ENCODE measurements around the gene L3HYPDH. TPM values are rescaled to one million over a fixed set of nuclear protein-coding genes. Genes with fewer than 3 reads are reported as not detected.

The L3HYPDH gene
- total RNA-seq, 1 donor from 2014 or later: 21.1 TPM

- no peak for DNase-seq (ENCODE audit: low read depth)
- Histone ChIP-seq H3K36me3 (ENCODE audit: control insufficient read depth, insufficient read depth, low read length) (no peaks in the 10 kb centered on the region), H3K27me3 (ENCODE audit: control insufficient read depth, insufficient read depth, low read length) (no peaks in the 10 kb centered on the region), H3K4me3 (ENCODE audit: low read depth, low read length) (no peak overlapping the region)
- TF ChIP-seq, protein P1, sequence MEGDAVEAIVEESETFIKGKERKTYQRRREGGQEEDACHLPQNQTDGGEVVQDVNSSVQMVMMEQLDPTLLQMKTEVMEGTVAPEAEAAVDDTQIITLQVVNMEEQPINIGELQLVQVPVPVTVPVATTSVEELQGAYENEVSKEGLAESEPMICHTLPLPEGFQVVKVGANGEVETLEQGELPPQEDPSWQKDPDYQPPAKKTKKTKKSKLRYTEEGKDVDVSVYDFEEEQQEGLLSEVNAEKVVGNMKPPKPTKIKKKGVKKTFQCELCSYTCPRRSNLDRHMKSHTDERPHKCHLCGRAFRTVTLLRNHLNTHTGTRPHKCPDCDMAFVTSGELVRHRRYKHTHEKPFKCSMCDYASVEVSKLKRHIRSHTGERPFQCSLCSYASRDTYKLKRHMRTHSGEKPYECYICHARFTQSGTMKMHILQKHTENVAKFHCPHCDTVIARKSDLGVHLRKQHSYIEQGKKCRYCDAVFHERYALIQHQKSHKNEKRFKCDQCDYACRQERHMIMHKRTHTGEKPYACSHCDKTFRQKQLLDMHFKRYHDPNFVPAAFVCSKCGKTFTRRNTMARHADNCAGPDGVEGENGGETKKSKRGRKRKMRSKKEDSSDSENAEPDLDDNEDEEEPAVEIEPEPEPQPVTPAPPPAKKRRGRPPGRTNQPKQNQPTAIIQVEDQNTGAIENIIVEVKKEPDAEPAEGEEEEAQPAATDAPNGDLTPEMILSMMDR (IDR thresholded peaks at IDR 0.05; ENCODE audit: insufficient read depth, low read length, poor library complexity, severe bottlenecking): peak; percentile 72
Observed at GRCh38 chr14:59511916-59512575, 27.8 kb upstream of the L3HYPDH start.

GRCh38 chr14:59510966-59511365 is 26.8 kb upstream of the L3HYPDH start:
- no peaks in the 10 kb centered on the region for H3K27me3 ChIP-seq (ENCODE audit: control insufficient read depth, insufficient read depth, low read length)
- DNase-seq (ENCODE audit: low read depth): no peak
- H3K4me3 ChIP-seq (ENCODE audit: low read depth, low read length): no peak overlapping the region
- H3K36me3 ChIP-seq (ENCODE audit: control insufficient read depth, insufficient read depth, low read length): no peaks in the 10 kb centered on the region
- TF ChIP-seq, protein P1 (IDR thresholded peaks at IDR 0.05; ENCODE audit: insufficient read depth, low read length, poor library complexity, severe bottlenecking): no peak

DNA sequence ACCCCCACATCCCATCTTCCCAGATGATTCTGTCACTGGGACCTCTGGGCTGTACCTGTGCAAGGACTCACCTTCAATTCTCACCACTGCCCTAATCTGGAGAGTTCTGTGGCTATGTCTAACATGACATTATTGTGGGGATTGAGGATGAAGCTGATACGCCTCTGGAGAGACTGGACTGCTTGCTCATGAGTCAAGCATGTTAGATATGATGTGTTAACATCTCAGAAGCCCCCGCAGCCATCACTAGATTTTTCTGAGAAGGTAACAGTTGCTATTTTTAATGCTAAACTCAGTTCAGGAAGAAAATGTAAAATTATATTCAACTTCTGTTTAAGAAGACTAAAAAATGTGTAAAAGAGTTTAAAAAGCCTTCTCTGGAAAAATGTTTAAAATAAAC is 25.8 kb upstream of the L3HYPDH start:
- Histone ChIP-seq H3K36me3 (ENCODE audit: control insufficient read depth, insufficient read depth, low read length) (no peaks in the 10 kb centered on the region), H3K27me3 (ENCODE audit: control insufficient read depth, insufficient read depth, low read length) (no peaks in the 10 kb centered on the region), H3K4me3 (ENCODE audit: low read depth, low read length) (no peak overlapping the region)
- TF ChIP-seq, protein P1 (IDR thresholded peaks at IDR 0.05; ENCODE audit: insufficient read depth, low read length, poor library complexity, severe bottlenecking): no peak
- DNase-seq (ENCODE audit: low read depth): no peak

- Histone ChIP-seq H3K36me3 (ENCODE audit: control insufficient read depth, insufficient read depth, low read length) (no peaks in the 10 kb centered on the region), H3K4me3 (ENCODE audit: low read depth, low read length) (no peak overlapping the region), H3K27me3 (ENCODE audit: control insufficient read depth, insufficient read depth, low read length) (no peaks in the 10 kb centered on the region)
- DNase-seq (ENCODE audit: low read depth): no peak
- TF ChIP-seq, protein P1 (IDR thresholded peaks at IDR 0.05; ENCODE audit: insufficient read depth, low read length, poor library complexity, severe bottlenecking): no peak
Observed at GRCh38 chr14:59509101-59509500, 24.9 kb upstream of the L3HYPDH start.

GRCh38 chr14:59507752-59508103 is 23.5 kb upstream of the L3HYPDH start:
- Histone ChIP-seq H3K27me3 (ENCODE audit: control insufficient read depth, insufficient read depth, low read length) (no peaks in the 10 kb centered on the region), H3K4me3 (ENCODE audit: low read depth, low read length) (no peak overlapping the region), H3K36me3 (ENCODE audit: control insufficient read depth, insufficient read depth, low read length) (no peaks in the 10 kb centered on the region)
- TF ChIP-seq, protein P1 (IDR thresholded peaks at IDR 0.05; ENCODE audit: insufficient read depth, low read length, poor library complexity, severe bottlenecking): no peak
- DNase-seq (ENCODE audit: low read depth): no peak
